Erythroblast (primary cell): ENCODE results near the gene SLC17A8.

Experiments used
- GATA1 ChIP-seq: IDR thresholded peaks from 2 replicates; pipeline ENCODE4 v1.6.1; 2011; ENCODE audit warnings: low read depth, mild to moderate bottlenecking, control low read depth, low read length, moderate library complexity
- POLR2A ChIP-seq: IDR thresholded peaks from 2 replicates; pipeline ENCODE4 v1.6.1; 2011; ENCODE audit warnings: mild to moderate bottlenecking, low read length

DNA sequence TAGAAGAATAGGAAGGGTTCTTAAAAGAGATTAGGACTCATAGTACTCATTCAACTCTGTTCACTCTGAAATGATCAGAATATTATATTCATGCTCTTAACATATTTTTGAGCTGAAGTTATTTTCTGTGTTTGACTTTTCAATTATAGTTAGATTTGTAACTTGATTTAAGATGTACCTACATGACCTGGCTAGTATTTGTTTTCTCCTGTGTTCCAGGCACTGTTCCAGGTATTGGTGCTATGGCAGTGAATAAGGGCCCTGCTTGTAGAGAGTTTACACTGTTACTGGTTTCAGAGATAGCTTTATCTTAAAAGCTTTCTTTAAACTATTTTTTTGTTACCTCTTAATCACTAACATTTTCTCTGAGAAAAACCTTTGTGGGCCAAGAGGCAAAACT, 19.1 kb upstream of the SLC17A8 start:
- no peak for TF ChIP-seq POLR2A
- no peak for TF ChIP-seq GATA1
